OCI-LY3 (cell line): ENCODE measurements around the gene OR52B2.

ENCODE experiments used
- H2AFZ ChIP-seq: fragments of 200-600, 300-600 bp; shearing (Covaris generic); 2 replicates; pipeline ENCODE4 v1.6.0; 2014; ENCODE audit warnings: antibody characterized with exemption, low read depth, low read length
- H3K27ac ChIP-seq: fragments of 200-600, 300-600 bp; sonication (generic); 2 replicates; pipeline ENCODE4 v1.5.1; 2014; ENCODE audit warnings: mild to moderate bottlenecking, low read length, moderate library complexity, mixed read lengths
- H3K27me3 ChIP-seq: fragments of 200-600, 300-600 bp; sonication (generic); 2 replicates; pipeline ENCODE4 v1.6.1; 2014; ENCODE audit warnings: low read depth, low read length, mixed read lengths
- H3K36me3 ChIP-seq: fragments of 200-600, 300-600 bp; sonication (generic); replicated peaks from 2 replicates; pipeline ENCODE3; 2014; ENCODE audit warnings: low read depth, low read length, mixed read lengths
- H3K4me1 ChIP-seq: fragments of 300-600, 200-600 bp; sonication (generic); 2 replicates; pipeline ENCODE4 v1.6.1; 2014; ENCODE audit warnings: low read length, mixed read lengths
- H3K4me2 ChIP-seq: fragments of 200-600, 300-600 bp; sonication (generic); 2 replicates; pipeline ENCODE4 v1.6.1; 2014; ENCODE audit warnings: low read length, mixed read lengths
- H3K4me3 ChIP-seq: fragments of 300-600, 200-600 bp; sonication (generic); 2 replicates; pipeline ENCODE4 v1.5.1; 2014; ENCODE audit warnings: antibody characterized with exemption, mild to moderate bottlenecking, low read length, moderate library complexity
- H3K79me2 ChIP-seq: fragments of 300-600, 200-600 bp; shearing (Covaris generic); 2 replicates; pipeline ENCODE4 v1.6.1; 2014; ENCODE audit warnings: mild to moderate bottlenecking, low read length, mixed read lengths
- H3K9ac ChIP-seq: fragments of 300-600, 200-600 bp; shearing (Covaris generic); 2 replicates; pipeline ENCODE4 v1.6.0; 2014; ENCODE audit warnings: mild to moderate bottlenecking, low read length, moderate library complexity
- H3K9me3 ChIP-seq: fragments of 200-600, 300-600 bp; shearing (Covaris generic); 2 replicates; pipeline ENCODE4 v1.6.1; 2014; ENCODE audit warnings: low read length, mixed read lengths; ENCODE audit not compliant: insufficient read depth
- H4K20me1 ChIP-seq: fragments of 200-600, 300-600 bp; sonication (generic); 2 replicates; pipeline ENCODE4 v1.6.1; 2016; ENCODE audit warnings: low read length, mixed read lengths; ENCODE audit not compliant: insufficient read depth
- CTCF ChIP-seq: fragments of 200-600, 300-600 bp; sonication (generic); IDR thresholded peaks from 2 replicates; pipeline ENCODE4 v1.5.1; 2014; ENCODE audit warnings: antibody characterized with exemption, low read length, low read depth
- EZH2phosphoT487 ChIP-seq: fragments of 200-600 bp; shearing (Covaris generic); IDR thresholded peaks from 2 replicates; pipeline ENCODE4 v1.6.1; 2018; ENCODE audit warnings: antibody characterized with exemption, mixed run types, low read depth

OR52B2 gene

GRCh38 chr11:6196396-6196795 lies 26.3 kb upstream of the OR52B2 start:
- TF ChIP-seq EZH2phosphoT487 (no peak), CTCF (no peak)
- no peaks in the 10 kb centered on the region for H3K36me3 ChIP-seq
- H3K9ac ChIP-seq: no peak overlapping the region
- no peaks in the 10 kb centered on the region for H4K20me1 ChIP-seq
- H3K4me2 ChIP-seq: no peak overlapping the region
- H2AFZ ChIP-seq: no peak overlapping the region
- H3K27me3 ChIP-seq: peaks cover 9% of the 10 kb centered on the region
- no peaks in the 10 kb centered on the region for H3K79me2 ChIP-seq
- H3K9me3 ChIP-seq: no peaks in the 10 kb centered on the region
- no peak overlapping the region for H3K27ac ChIP-seq
- H3K4me1 ChIP-seq: peaks cover 6% of the 10 kb centered on the region
- no peak overlapping the region for H3K4me3 ChIP-seq

- no peaks in the 10 kb centered on the region for H3K79me2 ChIP-seq
- H3K9me3 ChIP-seq: no peaks in the 10 kb centered on the region
- no peak overlapping the region for H2AFZ ChIP-seq
- peaks cover 9% of the 10 kb centered on the region for H3K27me3 ChIP-seq
- TF ChIP-seq EZH2phosphoT487 (no peak), CTCF (no peak)
- H3K4me2 ChIP-seq: no peak overlapping the region
- H4K20me1 ChIP-seq: no peaks in the 10 kb centered on the region
- no peaks in the 10 kb centered on the region for H3K36me3 ChIP-seq
- H3K4me1 ChIP-seq: no peaks in the 10 kb centered on the region
- no peak overlapping the region for H3K27ac ChIP-seq
- no peak overlapping the region for H3K4me3 ChIP-seq
- H3K9ac ChIP-seq: no peak overlapping the region
Measured at GRCh38 chr11:6194065-6194581, 24.0 kb upstream of the OR52B2 start.

- no peak overlapping the region for H3K27ac ChIP-seq
- no peaks in the 10 kb centered on the region for H3K4me1 ChIP-seq
- H3K79me2 ChIP-seq: no peaks in the 10 kb centered on the region
- H3K4me2 ChIP-seq: no peak overlapping the region
- H3K27me3 ChIP-seq: peaks cover 9% of the 10 kb centered on the region
- no peaks in the 10 kb centered on the region for H3K36me3 ChIP-seq
- H4K20me1 ChIP-seq: no peaks in the 10 kb centered on the region
- H2AFZ ChIP-seq: no peak overlapping the region
- no peak overlapping the region for H3K9ac ChIP-seq
- TF ChIP-seq EZH2phosphoT487 (no peak), CTCF (no peak)
- H3K4me3 ChIP-seq: no peak overlapping the region
- H3K9me3 ChIP-seq: no peaks in the 10 kb centered on the region
Measured at GRCh38 chr11:6191742-6192141, 21.6 kb upstream of the OR52B2 start.

GRCh38 chr11:6175440-6175839 lies 5.3 kb upstream of the OR52B2 start:
- Histone ChIP-seq H3K9me3 (no peaks in the 10 kb centered on the region), H3K4me1 (no peaks in the 10 kb centered on the region), H3K79me2 (no peaks in the 10 kb centered on the region), H3K27ac (no peak overlapping the region), H3K4me2 (no peak overlapping the region), H4K20me1 (no peaks in the 10 kb centered on the region), H3K9ac (no peak overlapping the region), H3K36me3 (no peaks in the 10 kb centered on the region), H2AFZ (no peak overlapping the region), H3K4me3 (no peak overlapping the region), H3K27me3 (0 out of 2 replicates have a peak, but pooled peaks cover under 1% of the 10 kb centered on the region)
- no peak for TF ChIP-seq CTCF
- TF ChIP-seq EZH2phosphoT487: no peak
